KBM-7 (cell line): Measurements from ENCODE around the gene TMEM181.
A peak's percentile ranks its signal among the peaks of the same experiment; 100 is the strongest.
"Not testable (repeated sequence)": the region's sequence is repeated elsewhere in the genome, so short reads cannot be mapped to it uniquely, and the experiment has no call there.

Source experiments
- DNase-seq: peaks from one replicate; pipeline ENCODE4 v3.0.0-alpha.2; 2015
- in situ Hi-C: fragments of 300-500 bp; cut with MboI; formaldehyde crosslinking; loops from 2 replicates; pipeline ENCODE4 v1.14.3; 2020; ENCODE audit warnings: low sequenced_read_pairs, low pct_unique_long_range_greater_than_20kb, mixed read lengths

Gene TMEM181

GRCh38 chr6:158536084-158536890 is 23.6 kb upstream of the TMEM181 start:
- in situ Hi-C loops = no loop called here
- DNase-seq = peak; percentile 82

GRCh38 chr6:158536891-158537798 is 22.7 kb upstream of the TMEM181 start:
- no peak for DNase-seq
- in situ Hi-C loops = no loop called here

GRCh38 chr6:158538741-158539140 is 21.1 kb upstream of the TMEM181 start:
- no peak for DNase-seq
- in situ Hi-C loops = no loop called here

GRCh38 chr6:158539413-158539812 is 20.5 kb upstream of the TMEM181 start:
- in situ Hi-C loops = no loop called here
- DNase-seq = no peak

GRCh38 chr6:158539881-158540280 is 20.0 kb upstream of the TMEM181 start:
- in situ Hi-C loops = no loop called here
- no peak for DNase-seq

- in situ Hi-C loops = no loop called here
- DNase-seq = no peak
These were observed 16.2 kb upstream of the TMEM181 start for GRCh38 chr6:158543606-158544185.

- DNase-seq = no peak
- in situ Hi-C loops = no loop called here
These were observed 15.5 kb upstream of the TMEM181 start for GRCh38 chr6:158544428-158544827.

GRCh38 chr6:158545043-158545966 is 14.6 kb upstream of the TMEM181 start:
- DNase-seq = no peak
- in situ Hi-C loops = no loop called here

- no peak for DNase-seq
These were observed 11.3 kb upstream of the TMEM181 start for GRCh38 chr6:158548418-158549161.

GRCh38 chr6:158552055-158552795 is 7.7 kb upstream of the TMEM181 start:
- in situ Hi-C loops = no loop called here
- no peak for DNase-seq

More at GRCh38 chr6:158548418-158549161, 11.3 kb upstream of the TMEM181 start:
- in situ Hi-C loops = no loop called here

GRCh38 chr6:158552796-158553138 is 7.1 kb upstream of the TMEM181 start:
- in situ Hi-C loops = no loop called here
- DNase-seq = no peak

- in situ Hi-C loops = no loop called here
- no peak for DNase-seq
These were observed 5.1 kb upstream of the TMEM181 start for GRCh38 chr6:158554611-158555361.

- DNase-seq = no peak
- in situ Hi-C loops = no loop called here
These were observed 3.8 kb upstream of the TMEM181 start for GRCh38 chr6:158556113-158556512.

- DNase-seq, in situ Hi-C loops: not testable (repeated sequence)
These were observed 2.8 kb upstream of the TMEM181 start for GRCh38 chr6:158557110-158557509.

GRCh38 chr6:158557927-158558326 is 2.0 kb upstream of the TMEM181 start:
- DNase-seq = no peak
- in situ Hi-C loops = no loop called here

- in situ Hi-C loops = no loop called here
- no peak for DNase-seq
These were observed 1.2 kb upstream of the TMEM181 start for GRCh38 chr6:158558415-158559306.
